Measurements from ENCODE around the gene ARHGAP24.

ARHGAP24 gene

GRCh38 chr4:85591406-85592098 lies 116.6 kb downstream of the ARHGAP24 start:
- DNase-seq = no peak

DNA sequence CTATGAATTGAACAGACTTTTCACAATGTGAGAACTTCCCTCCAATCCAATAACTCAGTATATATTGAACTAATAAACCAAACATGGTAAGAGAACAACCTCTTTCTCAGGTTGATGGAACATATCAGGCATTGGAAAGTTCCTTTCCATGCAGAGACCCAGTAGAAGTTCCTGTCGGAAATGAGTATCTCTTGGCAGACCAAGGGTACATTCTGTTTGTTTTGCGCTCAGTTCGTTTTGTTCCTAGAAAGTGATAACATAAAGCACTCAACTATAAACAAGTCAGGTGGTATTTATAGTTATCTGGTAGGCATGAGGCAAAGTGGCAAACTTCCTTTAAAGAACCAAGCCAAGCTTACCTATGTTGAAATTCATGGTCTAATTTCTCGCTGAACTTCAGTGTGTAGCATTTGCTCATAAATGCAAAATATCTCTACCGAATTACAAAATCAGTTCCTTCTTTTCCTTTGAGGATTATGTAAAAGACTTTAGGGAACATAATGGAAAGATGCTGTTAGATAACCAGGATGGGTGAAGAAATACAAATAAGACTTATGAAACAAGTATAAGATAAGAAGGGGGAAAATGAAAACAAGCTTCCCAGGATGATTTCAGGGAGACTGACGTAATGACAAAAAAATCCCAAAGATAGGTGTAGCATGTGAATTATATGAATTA lies 120.3 kb downstream of the ARHGAP24 start:
- DNase-seq = no peak

DNA sequence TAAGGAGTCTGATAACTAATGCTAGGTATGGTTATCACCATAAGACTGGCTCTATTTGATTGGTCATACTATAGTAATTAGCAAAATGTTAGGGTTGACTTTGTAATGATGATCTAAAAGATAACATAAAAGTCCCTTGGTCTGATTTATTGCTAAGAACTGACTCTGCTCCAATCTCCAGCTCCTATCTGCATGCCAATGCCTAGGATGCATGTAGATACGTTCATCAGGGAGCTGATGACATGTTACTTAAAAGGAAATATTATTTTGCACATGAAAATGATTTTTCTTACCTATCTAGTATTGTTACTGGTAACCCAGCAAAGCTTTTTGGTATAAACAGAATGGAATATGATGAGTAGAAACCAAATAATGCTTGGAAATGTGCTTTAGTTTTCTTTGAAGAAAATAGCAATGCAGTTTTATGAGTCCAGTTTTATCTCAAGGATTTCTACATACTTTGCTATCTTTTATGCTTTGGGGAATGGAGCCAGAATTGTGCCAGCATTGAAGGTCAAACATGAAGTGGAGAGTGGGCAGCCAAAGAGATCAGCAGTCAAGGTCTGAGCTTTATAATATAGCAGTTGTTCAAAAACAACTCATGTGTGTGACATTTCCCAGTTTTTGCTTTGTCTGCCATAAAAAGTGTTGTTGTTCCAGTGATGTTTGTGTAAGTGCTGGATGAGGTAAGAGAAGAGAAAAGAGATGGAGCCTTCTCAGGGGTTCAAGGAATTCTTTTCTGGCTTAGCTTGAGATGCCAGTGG lies 121.0 kb downstream of the ARHGAP24 start:
- no peak for DNase-seq

DNA sequence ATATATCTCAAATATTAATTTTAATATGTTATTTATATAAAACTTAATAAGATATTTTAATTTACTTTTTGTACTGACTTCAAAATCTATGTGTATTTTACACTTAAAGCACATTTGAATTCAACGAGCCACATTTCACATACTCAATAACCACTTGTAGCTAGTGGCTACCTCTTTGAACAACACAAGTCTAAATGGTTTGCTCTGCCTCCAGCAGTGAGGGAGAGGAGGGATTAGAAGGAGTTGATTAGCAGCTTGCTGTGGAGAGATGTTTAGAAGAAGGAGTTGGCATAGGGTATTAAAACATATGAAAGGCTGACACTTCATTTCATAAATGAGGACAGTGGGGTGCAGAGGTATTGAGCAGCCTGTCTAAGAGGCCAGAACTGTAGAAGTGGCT lies 124.0 kb downstream of the ARHGAP24 start:
- no peak for DNase-seq

DNA sequence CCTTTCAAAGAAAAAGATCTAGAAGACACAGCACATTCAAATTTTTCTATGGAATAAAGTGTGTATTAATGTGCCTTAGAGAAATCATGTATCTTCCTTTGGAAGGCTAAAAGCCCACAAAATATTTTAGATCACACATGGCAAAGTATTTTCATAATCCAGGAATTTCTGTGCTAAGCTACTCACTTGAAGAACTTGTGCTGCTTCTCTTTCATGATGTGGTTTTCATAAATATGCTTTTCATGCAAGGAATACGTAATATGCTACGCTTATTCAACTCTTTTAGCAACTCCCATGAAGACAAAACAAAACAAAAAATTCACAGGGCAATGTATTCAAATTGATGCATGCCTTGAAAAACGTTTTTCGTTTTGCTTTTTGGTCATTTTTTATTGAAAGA lies 125.6 kb downstream of the ARHGAP24 start:
- no peak for DNase-seq

GRCh38 chr4:85603437-85604336 lies 128.7 kb downstream of the ARHGAP24 start:
- no peak for DNase-seq

- no peak for DNase-seq
Observed at GRCh38 chr4:85606505-85606904, 131.6 kb downstream of the ARHGAP24 start.

- DNase-seq = no peak
Observed at GRCh38 chr4:85607624-85608023, 132.7 kb downstream of the ARHGAP24 start.

DNA sequence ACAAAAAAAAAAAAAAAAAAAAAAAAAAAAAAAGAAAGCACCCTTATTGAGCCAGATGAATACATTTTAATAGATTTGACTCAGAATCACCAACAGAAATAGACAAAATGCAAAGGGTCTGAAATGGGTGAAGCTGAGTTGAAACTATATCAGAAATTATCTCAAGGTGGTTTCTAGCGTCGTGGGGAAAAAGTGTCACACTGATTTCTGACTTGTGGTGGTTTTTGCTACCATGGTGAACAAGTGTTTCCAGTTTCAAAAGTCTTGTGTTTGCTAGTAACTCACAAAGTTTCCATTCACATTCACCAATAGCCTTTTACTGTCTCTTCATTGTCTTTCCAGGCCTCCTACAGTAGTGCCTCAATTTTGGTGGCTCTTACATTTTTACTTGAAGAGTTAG lies 135.5 kb downstream of the ARHGAP24 start:
- DNase-seq = no peak

DNA sequence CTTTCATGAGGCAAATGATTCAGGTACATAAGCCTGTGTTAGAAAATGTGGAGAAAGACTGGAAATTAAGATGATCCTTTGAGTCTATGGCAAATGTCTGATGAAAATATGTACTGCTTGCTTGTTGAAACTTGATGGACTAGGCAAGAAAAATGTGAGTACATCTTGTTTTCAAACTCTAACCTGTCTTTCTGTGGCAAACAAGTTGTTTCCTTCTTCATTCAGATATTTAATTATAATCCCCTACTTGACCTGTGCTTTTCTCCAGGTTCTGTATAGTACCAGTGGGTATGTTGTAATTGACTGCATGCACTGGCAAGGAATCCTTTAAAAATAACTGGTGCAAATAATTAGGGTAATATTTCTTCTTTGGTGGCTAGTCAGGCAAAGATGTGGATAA lies 136.7 kb downstream of the ARHGAP24 start:
- no peak for DNase-seq

DNA sequence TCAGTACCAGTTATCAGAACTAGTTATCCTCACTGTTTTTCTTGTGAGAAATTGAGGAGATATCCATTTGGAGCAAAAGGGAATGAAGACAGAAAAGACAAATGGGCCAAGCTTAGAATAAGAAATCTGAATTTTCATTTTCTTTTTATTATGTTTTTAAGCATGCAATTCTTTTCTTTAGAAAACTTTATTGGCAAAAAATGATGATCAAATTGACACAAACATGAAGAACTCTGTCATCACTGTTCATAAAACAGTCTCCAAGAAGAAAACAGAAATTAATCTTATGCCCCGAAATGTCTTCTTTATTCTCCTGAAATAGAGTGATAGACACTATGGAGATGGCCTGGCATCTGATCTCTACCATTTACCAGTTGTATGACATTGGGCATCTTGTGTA lies 139.0 kb downstream of the ARHGAP24 start:
- no peak for DNase-seq

DNA sequence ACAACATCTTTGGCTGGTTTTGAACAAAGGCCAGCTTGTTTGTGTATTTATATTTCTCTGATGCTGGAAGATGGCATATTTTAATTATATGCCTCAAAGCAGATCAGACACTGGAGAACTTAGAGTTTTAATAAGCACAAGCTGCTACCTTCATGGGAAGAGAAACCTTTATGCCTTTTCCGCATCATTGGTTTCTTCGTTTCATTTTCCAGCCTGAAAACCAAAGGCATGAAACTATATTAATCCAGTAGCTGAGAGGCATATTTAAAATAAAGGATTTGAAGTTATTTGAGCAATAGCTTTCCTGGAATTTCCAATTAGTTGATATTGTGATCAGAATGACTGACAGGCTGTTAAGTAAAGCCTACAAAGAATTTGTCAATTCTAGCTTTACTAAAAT lies 141.0 kb downstream of the ARHGAP24 start:
- no peak for DNase-seq

GRCh38 chr4:85617202-85617601 lies 142.3 kb downstream of the ARHGAP24 start:
- DNase-seq = no peak

- no peak for DNase-seq
Observed at GRCh38 chr4:85632981-85633380, 158.0 kb downstream of the ARHGAP24 start.

- no peak for DNase-seq
Observed at GRCh38 chr4:85637778-85638177, 162.8 kb downstream of the ARHGAP24 start.

- no peak for DNase-seq
Observed at GRCh38 chr4:85639946-85640345, 165.0 kb downstream of the ARHGAP24 start.

- DNase-seq = no peak
Observed at GRCh38 chr4:85642356-85643100, 167.6 kb downstream of the ARHGAP24 start.

- DNase-seq = no peak
Observed at GRCh38 chr4:85644061-85644460, 169.1 kb downstream of the ARHGAP24 start.

DNA sequence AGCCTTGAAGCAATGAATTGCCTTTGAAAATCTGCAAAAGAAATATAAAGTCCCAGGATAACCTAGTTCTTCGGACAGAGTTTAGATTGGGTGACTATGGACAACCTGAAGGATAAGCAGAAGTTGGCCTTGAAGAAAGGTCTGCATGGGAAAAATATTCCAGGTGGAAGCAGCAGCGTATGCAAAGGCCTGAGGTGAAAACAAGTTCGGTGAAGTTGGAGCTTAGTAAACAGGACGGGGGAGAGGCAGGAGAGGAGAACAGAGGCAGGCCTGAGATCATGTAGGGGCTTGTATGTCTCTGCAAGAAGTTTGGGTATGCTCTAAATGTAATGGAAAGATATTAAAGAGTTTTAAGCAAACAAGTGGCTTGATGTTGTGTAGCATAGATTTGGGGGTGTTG lies 176.0 kb downstream of the ARHGAP24 start:
- no peak for DNase-seq

- no peak for DNase-seq
Observed at GRCh38 chr4:85656759-85657505, 182.0 kb downstream of the ARHGAP24 start.

DNA sequence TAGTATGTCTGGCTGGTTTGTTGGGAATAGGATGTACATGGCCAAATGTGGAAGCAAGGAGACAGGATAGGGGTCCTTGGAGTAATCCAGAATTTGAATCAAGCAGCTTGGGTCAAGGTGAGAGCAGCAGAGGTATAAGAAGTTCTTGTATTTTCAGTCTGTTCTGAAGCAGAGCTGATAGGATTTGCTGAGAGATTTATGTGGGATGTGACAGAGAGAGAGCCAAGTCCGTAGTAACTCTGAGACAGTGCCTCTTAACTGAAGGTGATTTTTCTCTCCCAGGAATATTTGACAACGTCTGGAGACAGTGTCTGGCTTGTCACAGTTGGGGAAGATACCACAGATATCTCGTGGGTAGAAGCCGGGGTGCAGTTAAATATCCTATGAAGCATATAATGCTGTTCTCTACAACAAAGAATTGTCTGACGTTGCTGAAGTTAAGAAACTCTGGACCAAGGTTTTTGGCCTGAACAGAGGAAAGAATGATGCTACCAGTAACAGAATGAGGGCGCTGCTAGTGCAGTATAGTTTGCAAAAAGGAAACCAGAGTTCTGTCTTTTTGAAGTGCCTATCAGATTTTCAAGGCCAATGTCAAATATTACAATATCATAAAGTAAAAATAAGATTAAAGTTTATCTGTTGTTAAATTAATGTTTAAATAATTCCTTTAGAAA lies 184.0 kb downstream of the ARHGAP24 start:
- no peak for DNase-seq

Measured in NCI-H1048 (cell line).